ENCODE results near the gene PCDHGB4.
"Not testable (repeated sequence)": the region's sequence is repeated elsewhere in the genome, so short reads cannot be mapped to it uniquely, and the experiment has no call there.

The PCDHGB4 gene

GRCh38 chr5:141430332-141431113 lies 43.0 kb downstream of the PCDHGB4 start, which contains the start of gene PCDHGA12:
PCDHGA12 (plus strand) TSS chr5:141430507; CDS start chr5:141430760, 253 bp downstream.
- peak; percentile 83 for DNase-seq (ENCODE audit: low spot score)

- DNase-seq (ENCODE audit: low spot score) = peak; percentile 42
These were observed 43.8 kb downstream of the PCDHGB4 start for GRCh38 chr5:141431286-141431685.

GRCh38 chr5:141432308-141432707 lies 44.8 kb downstream of the PCDHGB4 start:
- not testable (repeated sequence) for DNase-seq (ENCODE audit: low spot score)

- not testable (repeated sequence) for DNase-seq (ENCODE audit: low spot score)
These were observed 45.2 kb downstream of the PCDHGB4 start for GRCh38 chr5:141432726-141433125.

- DNase-seq (ENCODE audit: low spot score) = no peak
These were observed 46.5 kb downstream of the PCDHGB4 start for GRCh38 chr5:141434006-141434405.

- no peak for DNase-seq (ENCODE audit: low spot score)
These were observed 49.7 kb downstream of the PCDHGB4 start for GRCh38 chr5:141437221-141437620.

GRCh38 chr5:141439411-141440141 lies 52.1 kb downstream of the PCDHGB4 start:
- DNase-seq (ENCODE audit: low spot score) = no peak

Measured in kidney capillary endothelial cell (primary cell).